COR-L47 (cell line): ENCODE results near the gene DIS3L2.

Experiments
- DNase-seq: peaks from one replicate; lab custom pipeline; 2025; lab: John Stamatoyannopoulos, UW

Gene DIS3L2

DNA sequence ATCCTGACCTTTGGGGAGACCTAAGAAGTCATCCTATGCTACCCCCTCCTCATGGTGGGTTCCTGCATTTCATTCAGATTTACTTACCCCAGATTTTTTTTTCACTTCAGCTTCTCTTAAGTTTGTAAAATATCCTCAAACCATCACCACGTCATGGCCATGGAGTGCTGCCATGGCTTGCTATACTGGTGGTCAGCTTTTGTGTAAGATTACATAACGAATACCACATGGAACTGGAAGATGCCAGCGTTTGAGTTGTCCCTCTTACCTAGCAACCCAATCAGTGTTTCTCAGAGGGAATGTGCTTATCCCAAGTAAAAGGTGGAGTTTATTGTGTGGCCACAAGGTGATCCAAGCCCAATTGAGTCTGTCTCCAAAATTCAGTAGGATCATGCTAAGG, 268.4 kb downstream of the DIS3L2 start:
- DNase-seq = no peak

GRCh38 chr2:232230560-232230959, 269.0 kb downstream of the DIS3L2 start:
- DNase-seq = no peak

- no peak for DNase-seq
Measured at GRCh38 chr2:232231554-232231953, 270.0 kb downstream of the DIS3L2 start.

DNA sequence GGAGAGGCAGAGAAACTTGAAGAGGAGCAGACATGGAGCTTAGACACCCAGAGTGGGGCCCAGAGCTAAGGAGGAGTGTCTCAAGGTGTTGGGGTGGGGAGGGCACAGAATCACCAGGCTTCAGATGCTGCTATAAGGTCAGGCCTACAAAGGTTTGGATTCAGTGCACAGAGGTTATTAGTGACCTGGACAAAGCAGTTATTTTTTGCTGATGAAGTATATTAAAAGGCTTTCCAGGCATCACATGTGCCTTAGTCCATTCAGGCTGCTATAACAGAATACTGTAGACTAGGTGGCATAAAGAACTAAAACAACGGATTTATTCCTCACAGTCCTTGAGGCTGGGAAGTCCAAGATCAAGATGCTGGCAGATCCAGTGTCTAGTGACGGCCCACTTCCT, 271.4 kb downstream of the DIS3L2 start:
- DNase-seq = no peak

DNA sequence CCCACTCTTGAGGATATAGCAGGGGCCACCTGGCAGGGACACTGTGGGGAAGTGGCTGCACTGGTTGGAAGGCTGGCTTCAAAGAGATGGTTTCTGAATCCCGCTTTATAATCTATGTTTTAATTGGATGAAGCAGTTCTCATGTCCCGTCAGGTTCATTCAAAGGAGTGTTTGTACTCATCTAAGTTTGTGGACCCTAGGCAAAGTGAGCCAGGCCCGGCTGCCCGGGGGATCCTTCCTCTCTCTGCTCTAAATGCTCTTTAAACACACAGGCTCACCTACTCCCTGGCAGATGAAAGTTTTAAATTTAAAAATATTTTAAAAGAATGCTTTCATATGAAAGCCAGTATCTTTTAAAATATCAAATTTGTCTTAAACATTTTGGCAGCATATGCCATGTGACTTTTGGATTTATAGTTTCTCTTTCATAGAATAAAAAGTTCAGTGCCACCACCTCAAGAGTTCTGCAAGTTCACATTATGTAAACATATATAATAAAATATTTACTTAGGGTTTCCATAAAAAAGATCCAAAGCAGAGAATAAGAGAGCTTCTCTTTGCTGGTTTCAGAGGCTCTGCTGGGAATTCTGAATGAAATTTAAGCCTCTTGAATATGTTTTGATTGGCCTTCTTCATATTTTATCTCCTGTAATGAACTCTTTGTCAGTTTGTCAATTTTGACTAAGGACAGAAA, 273.6 kb downstream of the DIS3L2 start:
- no peak for DNase-seq

DNA sequence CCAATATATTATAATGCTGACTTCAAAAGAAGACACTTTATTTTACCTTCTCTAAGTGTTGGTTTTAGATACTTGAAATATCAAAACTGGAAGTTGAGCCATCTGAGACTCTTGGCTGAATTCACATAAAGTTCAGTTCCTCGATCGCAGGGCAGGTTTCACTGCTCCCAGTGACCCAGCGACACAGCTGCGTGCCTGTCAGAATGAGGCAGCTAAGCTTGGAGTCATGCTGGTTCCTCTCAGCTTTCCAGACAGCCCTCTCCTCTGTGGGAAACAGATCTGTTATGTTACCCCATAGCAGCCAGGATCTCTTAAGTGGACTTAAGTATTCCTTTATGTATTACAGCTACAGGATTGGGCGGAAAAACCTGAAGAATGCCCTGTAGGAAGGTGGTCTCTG, 274.2 kb downstream of the DIS3L2 start:
- DNase-seq = no peak

- DNase-seq = no peak
Measured at GRCh38 chr2:232236200-232236599, 274.7 kb downstream of the DIS3L2 start.

DNA sequence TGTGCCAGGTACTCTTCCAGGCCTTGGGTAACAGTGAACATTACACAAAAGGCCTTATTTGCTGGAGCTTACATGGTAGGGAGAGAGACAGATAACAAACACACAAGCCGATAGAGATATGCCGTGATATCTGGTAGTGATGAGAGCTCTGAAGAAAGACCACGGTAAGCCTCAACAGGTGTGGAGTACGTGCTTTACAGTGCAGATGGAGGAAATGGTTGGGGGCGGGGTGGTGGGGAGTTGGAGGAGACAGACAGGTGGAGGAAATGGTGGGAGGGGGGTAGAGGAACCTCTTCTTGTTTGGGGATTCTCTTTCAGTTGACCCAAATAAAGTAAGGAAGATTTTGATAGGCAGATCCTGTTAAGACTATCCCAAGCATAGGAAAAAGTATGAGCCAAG, 276.0 kb downstream of the DIS3L2 start:
- DNase-seq = no peak

DNA sequence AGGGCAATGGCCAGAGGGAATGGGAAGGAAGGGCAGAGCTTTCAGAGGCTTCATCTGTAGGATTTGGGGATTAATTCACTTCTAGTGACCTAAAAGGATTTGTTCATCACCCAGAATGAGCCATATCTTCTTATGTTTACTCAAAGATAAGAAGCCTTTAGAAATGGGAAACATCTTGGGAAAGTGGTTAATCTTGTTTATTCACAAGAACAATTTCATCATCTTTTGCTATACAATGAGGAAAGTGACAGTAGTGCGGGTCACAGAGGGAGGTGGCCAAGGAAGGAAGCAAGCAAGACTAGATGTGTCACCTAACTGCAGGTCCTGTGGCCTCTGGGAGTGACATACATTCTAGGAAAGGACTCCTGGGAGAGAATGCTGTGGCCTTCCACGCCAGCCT, 276.6 kb downstream of the DIS3L2 start:
- DNase-seq = no peak

DNA sequence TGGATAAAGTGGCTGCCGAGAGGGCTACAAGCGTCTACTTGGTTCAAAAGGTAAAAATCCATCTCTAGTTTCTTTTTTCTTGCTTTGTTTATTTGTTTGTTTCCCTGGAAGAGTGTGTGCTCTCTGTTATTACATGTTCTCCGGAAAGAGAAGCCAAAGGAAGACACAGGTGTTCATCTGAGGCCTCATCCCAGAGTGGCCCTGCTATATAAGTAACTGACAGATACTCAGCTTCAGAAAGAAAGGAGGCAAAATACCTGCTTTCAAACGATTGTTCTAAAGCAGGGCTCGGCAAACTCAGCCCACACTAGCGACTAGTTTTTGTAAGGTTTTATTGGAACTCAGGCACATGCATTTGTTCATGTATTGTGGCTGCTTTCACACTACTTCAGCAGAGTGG, 277.1 kb downstream of the DIS3L2 start:
- DNase-seq = no peak

- DNase-seq = no peak
Measured at GRCh38 chr2:232239951-232240681, 278.6 kb downstream of the DIS3L2 start.

DNA sequence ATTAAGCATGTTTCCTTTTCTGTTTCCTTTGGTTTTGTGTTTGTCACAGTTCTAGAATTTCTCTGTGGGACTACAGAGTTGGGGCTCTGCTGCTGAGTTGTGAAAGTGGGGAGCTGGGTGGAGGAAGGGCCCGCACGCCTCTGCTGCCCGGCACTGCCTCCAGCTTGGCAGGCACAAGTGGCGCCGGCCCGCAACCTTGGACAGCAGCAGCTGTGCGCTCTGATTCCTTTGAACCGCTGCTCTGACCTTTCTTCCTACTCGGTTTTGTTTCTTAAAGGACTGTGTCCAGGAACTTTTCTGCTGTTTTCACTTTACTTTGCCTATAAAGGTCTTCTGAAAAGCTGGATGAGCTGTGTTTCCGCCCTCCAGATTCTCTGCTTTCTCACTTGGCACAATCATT, 279.4 kb downstream of the DIS3L2 start:
- DNase-seq = no peak

- no peak for DNase-seq
Measured at GRCh38 chr2:232242316-232242715, 280.8 kb downstream of the DIS3L2 start.

GRCh38 chr2:232245111-232245510, 283.6 kb downstream of the DIS3L2 start:
- DNase-seq = no peak

DNA sequence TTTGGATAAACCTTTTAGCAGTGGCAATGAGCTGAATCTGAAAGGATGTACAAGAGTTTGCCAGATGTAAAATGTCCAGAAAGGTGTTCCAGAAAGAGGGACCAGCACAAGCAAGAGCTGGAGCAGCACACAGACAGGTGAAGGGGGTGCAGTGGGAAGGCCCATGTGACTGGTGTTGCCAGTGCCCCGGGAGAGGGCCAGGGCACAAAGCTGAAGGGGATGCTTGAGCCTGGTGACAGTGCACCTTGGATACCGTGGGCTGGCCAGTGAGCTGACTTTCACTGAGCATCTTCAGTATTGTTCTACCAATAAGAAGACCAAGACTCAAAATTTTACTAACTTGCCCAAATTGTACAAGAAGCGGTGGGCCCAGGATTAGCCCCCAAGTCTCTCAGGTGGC, 284.7 kb downstream of the DIS3L2 start:
- DNase-seq = no peak

GRCh38 chr2:232249096-232249495, 287.6 kb downstream of the DIS3L2 start:
- DNase-seq = no peak

GRCh38 chr2:232250246-232251175, 289.0 kb downstream of the DIS3L2 start:
- no peak for DNase-seq

GRCh38 chr2:232255033-232255432, 293.5 kb downstream of the DIS3L2 start:
- DNase-seq = no peak

DNA sequence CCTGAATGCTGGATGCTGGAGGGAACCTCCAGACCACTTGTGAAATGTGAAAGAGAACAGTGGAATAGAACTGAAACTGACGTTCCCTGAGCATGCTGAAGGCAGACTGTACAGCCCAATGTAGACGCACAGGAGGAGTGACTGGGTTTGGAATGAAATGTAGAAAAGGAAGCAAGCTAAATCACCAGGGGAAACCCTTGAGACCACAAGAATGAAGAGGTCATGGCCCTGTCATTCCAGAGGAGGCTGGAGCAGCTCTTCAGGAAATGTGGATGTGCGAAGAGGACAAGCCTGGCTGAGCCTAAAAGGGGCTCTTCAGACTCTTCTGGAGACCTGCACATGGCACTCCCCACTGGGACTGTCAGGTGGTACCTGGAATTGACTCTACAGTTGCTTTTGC, 298.6 kb downstream of the DIS3L2 start:
- DNase-seq = no peak

DNA sequence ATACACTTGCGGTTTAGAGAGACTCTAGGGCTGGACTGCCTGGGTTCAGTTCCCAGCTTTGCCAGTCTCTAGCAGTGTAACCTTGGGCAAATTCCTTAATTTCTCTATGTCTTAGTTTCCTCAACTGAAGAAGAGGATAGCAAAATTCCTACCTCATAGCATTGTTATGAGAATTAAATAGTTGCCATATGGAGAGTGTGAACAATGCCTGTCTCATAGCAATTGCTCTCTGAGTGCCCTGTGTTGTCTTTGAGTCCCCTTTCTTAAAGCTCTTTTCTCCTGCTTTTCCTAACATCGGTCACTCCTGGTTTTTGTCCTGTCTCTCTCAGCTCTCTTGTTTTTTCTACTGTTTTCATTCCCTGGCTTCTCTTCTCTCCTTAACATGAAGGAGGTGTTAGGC, 300.3 kb downstream of the DIS3L2 start:
- no peak for DNase-seq

DNA sequence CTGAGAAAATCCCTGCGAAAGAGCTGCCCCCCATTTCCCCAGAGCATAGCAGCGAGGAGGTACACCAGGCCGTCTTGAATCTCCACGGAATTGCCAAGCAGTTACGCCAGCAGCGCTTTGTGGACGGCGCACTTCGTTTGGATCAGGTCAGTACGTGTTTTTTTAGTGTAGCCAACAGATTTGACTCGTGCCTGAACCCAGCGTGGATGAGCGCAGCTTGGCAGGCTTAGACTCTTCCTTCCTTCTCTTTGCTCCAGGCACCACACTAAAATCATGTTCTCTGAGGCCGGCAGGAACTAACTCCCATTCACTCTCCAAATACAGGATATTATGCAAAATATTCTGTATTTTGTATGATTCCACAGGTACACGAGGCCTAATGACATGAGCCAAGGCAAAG, 301.8 kb downstream of the DIS3L2 start:
- no peak for DNase-seq

- no peak for DNase-seq
Measured at GRCh38 chr2:232264081-232264480, 302.6 kb downstream of the DIS3L2 start.

GRCh38 chr2:232265329-232265728, 303.8 kb downstream of the DIS3L2 start:
- DNase-seq = no peak
